GM19023 (cell line): ENCODE results near the gene ADRA2A.

Source experiments
- ATAC-seq: cut with Tn5 transposase; IDR thresholded peaks from one replicate; pipeline ENCODE4 v1.9.1; 2021; ENCODE audit warnings: mild to moderate bottlenecking, moderate library complexity; ENCODE audit not compliant: unreplicated experiment

ADRA2A gene

DNA sequence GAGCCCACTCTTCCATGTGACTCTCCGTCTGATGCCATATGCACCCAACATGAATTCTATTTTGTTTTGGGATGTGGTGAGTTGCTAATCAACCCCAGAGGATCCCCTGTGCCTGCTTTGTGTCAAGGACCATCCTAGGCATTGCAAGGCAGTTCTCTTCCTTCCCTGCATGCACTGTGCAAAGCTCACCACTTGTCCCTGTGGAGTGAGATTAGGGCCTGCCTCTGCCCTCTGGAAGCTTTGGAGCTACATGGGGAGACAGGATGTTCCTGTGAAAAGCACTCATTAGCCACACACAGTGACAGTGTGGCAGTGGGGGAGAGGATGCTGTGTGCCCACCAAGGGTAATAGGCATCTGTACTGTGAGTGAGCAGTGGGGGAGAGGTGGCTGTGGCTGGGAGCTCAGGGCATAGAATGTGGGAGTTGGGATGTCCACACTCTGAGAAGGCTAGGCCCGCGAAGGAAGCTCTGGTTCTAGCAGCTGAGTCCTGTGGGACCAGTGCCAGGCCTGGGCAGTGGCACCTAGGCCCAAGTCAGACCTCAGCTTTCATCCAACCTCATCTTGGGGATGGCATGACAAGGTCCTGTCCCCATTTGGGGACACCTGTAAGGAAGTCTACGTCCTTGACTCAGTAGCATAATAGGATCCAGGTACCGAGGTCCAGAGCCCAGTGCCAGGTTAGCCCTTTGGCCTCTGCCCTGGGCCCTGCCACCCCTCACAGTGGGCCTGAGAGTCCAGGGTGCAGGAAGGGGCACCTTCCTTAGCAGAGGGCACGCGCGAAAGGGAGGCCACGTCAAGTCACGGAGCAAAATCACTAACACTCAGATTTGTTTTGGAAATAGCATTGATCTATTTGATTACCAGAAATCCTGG lies 6.6 kb downstream of the ADRA2A start:
- ATAC-seq, result no peak

DNA sequence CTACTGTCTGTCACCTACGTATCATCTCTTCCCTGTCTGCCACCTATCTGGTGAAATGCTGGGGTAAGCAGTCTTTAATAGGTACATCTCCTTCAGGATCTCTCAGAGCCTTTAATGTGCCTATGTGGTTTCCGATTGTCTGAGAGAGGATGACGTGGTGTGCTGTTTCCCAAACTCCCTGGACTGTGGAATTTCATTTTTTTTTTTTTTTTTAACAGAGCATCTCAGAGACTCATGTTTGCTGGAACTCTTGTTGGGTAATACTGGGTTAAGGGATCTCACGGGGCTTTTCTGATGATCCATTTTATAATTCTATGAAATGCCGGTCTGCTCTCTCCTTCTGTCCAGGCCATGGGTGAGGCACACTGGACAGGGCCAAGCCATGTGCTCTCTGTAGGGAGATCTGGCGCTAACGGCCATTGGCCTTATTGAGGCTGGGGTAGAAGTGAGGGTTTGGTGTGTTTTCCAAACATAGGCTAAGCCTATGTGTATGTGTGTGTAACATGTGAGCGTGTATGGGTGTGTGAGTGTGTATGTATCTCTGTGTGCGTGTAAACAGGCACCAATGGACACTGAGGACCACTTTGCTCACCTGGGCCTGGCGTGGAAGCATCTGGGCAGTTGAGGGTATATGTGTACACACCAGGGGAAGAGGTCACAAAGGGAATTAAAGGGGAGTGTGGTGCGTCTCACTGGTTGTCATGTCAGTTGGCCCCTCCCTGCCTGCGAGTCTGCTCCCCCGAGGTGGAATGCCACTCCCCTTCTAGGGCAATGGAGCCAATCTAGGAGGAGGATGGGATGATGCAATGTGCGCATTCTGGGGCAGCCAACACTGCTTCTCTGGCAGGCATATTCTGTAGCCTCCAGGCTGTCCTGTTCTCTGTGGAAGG lies 7.8 kb downstream of the ADRA2A start:
- no peak for ATAC-seq

DNA sequence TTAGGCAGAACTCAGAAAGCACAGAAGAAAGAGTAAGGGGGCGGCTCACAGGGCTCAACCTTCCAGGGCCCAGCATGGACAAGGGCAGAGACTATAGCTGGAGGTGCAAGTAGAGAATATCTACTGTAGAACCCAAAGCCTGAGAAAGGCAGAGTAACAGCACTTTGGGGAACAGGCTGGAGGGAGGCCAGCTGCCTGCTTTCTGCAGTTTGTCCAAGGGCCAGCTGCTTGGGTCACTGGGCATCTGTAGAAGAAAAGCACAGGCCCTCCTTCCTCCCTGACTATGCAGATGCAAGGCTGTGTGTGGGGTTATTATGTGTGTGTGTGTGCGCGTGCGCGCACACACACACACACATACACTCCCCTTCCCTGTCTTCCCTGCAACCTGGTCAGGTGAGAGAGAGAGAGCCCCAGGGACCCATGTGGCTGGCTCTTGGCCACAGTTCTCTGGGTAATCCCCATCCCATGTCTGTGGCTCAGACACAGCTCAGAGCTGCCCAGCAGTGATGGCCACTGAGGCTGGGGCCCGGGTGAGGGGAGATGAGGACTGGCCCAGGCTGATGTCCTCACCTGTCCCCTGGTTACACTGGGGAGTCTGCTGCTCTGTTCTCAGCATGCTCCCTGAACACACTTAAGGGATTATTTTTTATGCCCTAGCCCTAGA lies 9.0 kb downstream of the ADRA2A start:
- no peak for ATAC-seq

DNA sequence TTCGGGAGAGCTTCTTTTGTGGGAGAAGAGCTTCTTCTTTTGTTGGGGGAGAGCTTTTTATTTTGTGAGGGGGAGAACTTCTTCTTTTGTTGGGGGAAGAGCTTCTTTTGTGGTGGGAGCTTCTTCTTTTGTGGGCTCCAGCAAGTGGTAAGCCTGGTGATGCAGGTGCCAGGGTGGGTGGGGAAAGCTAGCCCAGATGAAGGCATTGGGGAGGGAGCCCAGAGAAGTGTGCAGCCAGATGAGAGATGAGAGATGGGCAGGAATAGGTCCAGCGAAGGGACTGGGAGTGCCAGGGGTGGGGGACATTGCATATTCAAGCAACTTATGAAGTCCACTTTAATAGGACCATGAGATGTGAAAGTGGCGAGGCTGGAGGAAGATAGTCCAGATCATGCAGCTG lies 9.7 kb downstream of the ADRA2A start:
- ATAC-seq, result no peak

DNA sequence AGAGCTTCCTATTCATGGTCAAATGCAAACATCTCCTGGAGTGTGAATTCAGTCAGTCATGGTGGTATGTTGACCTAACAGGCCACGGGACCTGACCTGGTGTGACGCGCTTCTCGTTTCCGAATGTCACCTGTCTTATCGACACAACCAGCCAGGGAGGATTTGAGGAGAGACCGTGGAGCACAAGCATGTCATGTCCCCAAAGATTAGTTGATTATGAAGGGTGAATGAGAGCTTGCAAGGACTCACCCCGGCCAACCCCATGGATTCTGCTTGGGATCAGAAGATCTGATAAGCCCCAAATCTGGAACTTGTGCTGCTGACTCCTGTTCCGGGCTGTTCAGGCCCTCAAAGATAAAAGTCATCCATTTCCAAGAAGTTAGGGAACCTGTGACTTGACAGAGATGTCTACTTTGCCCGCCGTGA lies 10.5 kb downstream of the ADRA2A start:
- ATAC-seq, result no peak

DNA sequence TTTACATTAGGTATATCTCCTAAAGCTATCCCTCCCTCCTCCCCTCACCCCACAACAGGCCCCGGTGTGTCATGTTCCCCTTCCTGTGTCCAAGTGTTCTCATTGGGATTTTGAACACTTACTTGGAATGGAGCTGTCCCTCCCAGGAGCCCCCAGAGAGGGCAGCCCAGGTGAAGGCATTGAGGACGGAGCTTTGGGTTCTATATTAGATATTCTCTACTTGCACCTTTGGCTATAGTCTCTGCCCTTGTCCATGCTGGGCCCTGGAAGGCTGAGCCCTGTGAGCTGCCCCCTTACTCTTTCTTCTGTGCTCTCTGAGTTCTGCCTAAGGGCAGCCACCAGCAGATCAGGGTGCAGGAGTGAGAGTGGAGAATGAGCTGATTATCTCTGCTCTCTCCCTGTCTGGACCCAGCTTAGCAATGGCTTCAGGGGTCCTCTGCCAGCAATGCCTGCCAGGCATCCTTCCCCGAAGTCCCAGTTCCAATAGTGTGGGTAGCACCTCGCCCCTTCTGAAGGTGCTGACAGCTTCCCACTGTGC lies 11.2 kb downstream of the ADRA2A start:
- no peak for ATAC-seq

DNA sequence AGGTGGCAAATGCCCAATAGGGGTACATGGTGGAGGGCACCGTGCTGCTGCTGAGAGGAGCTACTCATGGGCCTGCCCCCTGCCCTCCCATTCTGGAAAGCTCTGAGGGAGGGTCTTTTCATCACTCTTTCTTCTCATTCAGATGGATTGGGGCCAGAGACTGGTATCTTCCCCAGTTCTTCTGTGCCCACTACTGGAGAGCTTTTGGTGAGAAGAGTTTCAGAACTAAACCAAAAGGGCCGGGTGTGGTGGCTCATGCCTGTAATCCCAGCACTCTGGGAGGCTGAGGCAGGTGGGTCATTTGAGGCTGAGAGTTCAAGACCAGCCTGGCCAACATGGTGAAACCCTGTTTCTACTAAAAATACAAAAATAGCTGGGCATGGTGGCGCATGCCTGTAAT lies 12.5 kb downstream of the ADRA2A start:
- no peak for ATAC-seq

DNA sequence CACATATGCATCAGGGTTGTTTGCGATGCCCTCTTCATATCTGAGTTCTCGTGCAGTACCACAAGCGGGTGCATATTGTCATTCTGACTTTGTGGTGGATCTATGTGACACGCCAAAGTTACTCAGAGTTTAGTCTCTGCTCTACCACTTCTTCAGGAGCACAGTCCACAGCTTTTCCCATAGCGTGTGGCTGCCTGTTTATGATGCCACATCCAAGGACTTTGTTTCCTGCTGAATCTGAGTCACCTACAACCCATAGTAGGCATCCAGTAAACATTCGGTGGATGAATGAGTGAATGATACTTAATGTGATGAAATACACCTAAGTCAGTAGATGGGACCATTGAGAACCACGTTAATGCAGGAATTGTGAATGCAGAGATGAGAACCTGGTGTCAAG lies 15.0 kb downstream of the ADRA2A start:
- no peak for ATAC-seq

DNA sequence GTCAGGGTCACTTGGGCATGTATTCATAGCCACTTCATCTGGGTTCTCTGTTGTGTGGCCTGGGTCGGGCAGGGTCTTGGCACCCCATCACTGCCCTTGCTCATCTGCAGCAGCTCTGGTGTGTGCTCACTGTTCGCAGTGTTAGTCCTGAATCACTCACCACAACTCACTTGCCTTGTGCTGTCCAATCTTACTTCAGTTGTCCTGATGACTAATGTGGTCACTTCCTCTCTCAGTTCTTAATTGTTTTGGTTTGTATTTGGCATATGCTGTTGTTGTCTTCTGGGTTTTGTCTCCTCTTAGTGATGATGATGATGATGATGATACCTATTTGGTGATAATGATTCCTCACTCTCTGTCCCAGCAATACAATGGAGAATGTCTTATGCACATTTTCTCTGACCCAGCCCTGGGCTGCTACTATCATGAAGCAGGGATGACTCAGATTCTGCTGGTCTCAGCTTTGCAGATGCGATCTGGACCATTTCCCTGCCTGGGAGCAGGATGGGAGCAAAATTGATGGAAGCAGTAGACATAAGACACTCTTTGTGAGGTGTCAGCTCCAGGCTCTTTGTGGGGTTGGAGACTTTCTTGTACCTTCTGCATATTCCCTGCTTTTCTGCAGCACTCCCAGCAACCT lies 17.0 kb downstream of the ADRA2A start:
- no peak for ATAC-seq

DNA sequence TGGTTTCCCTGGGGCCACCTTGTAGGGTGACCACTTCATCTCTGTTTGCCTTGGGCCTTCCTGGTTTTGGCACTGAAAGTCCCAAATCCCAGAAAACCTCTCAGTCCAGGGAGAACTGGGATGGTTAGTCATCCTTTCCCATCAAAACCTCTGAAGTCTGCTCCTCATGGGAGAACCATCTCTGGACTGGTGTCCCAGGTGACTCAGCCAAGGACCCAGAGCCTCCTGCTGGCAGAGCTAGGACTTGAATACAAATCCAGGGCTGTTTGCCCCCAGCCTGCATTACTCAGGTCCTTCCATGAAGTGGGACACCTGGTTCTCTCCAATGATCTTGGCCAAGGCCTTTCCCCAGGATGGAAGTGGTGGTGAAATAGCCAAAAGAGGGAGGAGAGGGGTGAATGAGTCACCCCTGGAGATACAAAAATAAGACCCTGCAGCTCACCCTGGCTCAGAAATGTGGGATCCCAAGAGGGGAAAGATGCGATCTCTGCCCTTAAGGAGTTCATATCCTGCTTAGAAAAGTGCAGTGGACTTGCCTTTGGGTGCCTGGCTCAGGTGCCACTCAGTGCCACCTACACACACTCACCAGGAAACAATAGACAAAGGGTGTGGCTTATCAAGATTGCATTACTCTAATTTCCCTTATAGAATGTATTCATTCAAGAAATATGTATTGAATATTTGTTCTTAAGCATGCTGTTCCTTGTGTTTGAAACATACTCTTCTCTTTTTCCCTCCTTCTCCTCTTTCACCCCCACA lies 22.0 kb downstream of the ADRA2A start:
- ATAC-seq, result no peak

DNA sequence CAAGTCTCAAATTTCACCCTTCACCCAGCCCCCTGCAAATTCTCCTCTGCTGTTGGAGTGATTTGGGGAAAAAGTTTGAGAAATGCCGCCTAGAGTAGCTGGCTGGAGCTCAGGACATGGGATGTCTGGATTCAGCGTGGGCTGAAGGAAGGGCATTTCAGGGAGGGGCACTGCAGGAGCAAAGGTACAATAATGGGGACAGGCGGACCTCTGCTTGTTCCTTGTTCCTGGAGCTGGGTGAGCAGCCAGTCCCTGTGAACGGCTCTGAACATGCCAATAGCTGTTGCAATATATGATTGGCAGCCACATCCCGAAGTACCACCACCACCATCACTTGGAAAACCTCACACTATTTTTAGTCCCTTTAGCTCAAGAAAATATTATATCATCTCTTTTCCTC lies 23.4 kb downstream of the ADRA2A start:
- ATAC-seq, result no peak

DNA sequence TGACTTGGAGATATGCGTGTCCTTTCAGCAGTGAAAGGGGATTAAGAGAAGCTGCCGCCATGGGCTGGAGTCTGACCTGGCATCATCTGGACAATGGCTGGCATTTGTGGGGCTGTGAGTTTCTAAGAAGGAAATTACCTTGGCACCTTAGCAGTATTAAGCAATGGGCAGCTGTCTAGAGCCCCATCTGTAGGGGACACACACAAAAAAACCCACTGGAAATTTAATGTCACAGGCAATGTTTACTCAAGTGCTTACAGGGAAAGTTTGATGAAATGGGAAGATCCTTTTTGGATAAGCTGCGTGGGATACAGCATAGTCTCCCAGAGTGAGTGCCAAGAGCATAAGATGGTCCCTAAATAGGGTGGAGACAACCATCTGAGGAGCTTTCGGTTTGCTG lies 25.0 kb downstream of the ADRA2A start:
- no peak for ATAC-seq

DNA sequence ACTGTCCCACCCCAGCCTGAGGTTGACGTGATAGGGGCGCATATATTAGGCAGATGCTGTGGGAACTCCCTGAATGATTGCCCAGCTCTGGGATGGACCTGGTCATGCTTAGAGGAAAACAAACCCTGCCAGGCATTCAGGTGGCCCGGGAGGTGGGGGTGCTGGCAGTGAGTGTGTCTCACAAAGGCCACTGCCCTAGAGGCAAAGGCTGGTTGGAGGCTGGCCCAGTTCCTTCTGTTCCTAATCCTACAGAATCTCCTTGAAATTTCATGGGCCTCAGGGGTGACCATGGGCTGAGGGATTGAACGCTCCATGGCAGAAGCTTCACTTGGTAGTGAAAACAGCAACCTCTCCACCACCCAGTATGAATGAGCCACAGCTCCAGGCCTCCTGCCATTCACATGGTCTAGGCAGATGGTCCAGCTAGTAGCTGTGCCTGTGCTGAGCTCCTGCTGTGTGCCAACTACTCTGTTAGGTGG lies 25.6 kb downstream of the ADRA2A start:
- ATAC-seq, result no peak

DNA sequence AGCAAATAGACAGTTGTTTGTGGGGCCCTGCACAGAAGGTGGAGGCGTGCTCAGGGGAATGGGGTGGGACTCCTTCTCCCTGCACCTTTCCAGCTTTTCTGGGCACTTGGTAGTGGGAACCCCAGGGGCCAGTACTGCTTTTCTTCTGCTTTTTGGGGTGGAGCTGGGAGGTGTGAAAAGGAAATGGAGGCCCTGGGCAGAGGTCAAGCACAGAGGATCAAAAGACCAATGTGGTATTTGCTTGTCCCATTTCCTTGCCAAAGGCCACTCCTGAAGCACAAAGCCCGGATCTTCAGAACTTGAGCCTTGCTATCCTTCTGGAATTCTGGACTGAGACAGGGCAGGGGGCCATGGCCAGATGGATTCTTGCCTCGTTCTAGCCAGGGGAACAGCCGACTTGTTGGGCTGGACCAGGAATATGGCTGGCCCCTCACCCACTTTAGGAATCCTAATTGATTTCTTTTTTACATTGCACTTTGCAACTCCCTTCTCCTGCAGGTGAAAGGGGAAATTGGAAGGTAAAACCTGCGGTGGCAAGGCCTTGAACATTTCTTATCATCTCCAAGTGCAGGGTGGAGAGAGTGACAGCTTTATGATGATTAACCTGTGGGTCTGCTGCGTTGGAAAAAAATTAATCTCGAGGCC lies 26.5 kb downstream of the ADRA2A start:
- ATAC-seq, result no peak

DNA sequence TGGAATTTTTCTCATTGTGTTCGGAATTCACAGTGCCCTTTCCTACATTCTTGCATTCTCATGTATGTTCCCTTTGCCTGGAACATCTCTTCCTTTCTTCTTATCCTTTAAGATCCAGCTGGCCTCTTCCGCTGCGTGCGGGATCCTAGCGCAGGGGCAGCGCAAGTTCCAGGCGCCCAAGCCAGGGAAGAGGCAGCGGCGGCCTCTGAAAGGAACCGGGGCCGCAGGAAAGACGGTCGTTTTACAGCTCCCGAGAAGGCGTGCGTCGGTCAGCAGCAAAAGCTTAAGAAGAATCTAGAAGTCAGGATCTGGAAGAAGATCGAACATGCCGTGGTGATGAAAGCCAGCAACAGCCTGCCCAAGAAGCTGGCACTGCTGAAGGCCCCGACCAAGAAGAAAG lies 28.0 kb downstream of the ADRA2A start:
- no peak for ATAC-seq

DNA sequence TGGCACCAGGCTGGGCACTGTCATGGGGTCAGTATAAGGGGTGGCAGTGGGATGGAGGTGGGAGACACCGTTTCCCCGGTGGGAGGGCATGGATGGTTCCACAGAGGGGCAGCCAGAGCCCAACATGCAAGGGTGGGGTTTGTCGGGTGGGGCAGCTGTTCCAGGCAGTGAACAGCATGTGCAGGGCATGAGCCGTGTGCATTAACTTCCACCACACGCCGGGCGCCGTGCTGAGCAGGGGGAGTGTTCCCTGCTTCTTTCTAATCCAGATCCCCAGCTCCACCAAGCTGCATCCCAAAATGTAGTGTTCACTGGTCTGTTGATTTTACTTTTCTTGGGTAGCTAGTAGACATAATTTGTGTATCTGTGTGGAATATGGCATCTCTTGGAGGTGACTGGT lies 29.3 kb downstream of the ADRA2A start:
- no peak for ATAC-seq

DNA sequence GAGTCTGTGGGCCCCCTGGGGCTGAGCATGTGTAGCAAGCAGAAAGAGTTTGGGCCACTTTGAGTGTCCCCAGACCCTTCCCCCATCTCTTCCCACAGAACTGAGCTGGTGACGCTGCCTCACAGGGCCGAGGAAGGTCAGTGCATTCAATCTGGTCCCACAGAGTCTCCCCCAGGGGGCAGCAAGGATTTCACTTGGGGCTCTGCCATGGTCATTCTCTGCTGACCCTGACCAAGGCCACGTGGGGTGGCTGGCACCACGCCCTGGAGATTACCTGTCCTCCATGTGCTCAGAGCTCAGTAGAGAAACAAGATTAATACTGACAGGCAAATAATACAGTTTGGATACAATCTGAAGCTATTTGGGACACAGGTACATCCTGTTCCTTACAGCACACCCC lies 30.2 kb downstream of the ADRA2A start:
- no peak for ATAC-seq

DNA sequence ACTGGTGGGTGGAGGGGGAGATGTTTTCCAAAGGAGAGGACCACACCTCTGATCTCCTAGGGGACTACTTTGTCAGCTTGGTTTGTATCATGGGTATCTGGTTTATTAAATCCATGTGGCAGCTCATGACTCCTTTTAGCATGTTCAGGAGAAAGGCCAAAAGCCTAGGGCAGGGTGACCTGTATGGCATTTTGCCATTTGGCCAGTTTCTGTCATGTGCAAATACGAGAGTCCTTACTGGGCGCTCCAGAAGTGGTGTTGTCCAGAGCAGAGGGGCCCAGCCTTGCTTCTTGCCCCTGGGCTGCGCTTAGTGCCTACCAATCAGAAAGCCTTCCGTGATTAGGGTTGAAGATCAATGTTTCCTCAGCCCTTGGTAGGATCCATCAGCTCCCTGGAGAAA lies 31.0 kb downstream of the ADRA2A start:
- no peak for ATAC-seq

DNA sequence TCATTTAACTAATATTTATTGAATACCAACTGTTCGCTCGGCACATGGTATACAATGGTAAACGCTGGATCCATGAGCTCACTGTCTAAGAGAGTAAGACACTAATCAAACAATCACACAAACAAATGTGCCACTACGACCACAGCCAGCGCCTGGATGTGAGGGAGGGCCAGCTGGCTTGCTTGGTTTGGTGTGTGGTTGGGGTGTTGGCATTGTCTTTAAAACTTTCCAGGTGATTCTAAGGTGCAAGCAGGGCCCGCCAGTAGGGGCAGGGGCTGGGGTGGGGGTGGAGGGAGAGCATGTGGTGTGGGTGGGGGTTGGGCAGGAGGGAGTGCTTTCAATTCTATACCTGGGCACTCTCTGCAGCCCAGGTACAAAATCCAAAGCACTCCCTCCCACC lies 31.6 kb downstream of the ADRA2A start:
- no peak for ATAC-seq
